ENCODE data around the gene ADA.
"Not testable (repeated sequence)": the region's sequence is repeated elsewhere in the genome, so short reads cannot be mapped to it uniquely, and the experiment has no call there.

ADA gene

DNA sequence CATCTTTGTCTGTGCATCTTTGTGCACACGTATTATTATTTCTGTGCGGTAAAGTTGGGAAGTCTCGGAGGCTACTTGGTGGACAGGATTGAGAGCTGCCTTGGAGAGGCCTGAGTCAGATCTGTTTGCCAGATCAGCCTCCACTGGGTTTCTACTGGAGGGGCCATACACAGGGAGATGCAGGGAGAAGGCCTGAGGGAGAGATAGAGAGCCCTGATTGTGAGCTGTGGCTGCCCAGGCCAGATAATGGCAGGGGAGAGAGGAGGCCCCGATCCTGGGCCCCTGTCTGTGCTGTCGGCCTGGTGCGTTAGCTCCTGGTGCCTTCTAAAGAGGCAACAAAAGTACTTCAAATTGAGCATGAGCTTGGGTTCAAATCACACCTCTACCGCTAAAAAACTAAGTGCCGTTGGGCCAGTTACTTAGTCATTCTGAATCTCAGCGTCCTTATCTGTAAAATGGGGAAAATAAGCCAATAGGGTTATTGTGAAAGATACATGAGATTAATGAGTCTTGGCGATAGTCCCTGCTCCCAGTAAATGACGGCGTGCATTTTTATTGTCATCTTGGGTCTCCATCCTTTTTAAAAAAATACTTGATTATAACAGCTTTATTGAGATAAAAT lies 27.6 kb upstream of the ADA start:
- DNase-seq (ENCODE audit: low read depth): no peak

DNA sequence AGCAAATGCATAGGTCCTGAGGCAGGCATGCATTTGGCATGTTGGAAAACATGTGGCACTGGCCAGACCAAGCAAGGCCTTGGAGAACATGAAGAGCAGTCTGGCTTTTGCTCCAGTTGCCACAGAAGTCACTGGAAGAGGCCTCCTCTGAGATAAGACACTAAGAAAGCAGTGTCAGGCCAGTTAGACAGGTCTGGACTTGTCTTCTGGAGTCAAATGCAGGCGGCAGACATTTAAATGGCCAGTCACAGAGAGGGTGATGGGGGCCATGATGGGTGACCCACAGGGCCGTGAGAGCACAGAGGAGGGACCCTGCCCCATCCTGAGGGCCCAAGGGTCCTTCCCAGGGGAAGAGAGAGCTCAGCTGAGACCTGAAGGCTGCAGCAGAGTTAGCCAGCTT lies 26.7 kb upstream of the ADA start:
- DNase-seq (ENCODE audit: low read depth): no peak

DNA sequence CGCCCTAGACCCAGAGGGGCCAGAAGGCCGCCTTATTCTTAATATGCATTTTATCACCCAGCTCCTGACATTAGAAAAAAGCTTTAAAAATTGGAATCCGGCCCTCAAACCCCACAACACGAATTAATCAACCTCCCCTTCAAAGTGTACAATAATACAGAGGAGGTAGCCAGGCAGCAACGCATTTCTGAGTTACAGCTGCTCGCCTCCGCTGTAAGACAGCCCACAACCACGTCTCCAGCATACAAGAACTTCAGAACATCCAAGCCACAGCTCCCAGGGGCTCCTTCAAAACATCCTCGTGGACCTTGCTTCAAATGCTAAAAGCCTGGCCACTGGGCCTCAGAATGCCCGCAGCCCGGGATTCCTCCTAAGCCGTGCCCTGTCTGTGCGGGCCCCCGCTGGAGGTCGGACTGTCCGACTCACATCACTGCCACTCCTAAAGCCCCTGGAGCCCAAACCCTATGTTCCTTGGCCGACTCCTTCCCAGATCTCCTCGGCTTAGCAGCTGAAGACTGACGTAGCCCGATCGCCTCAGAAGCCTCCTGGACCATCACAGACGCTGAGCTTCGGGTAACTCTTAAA lies 20.9 kb upstream of the ADA start:
- not testable (repeated sequence) for DNase-seq (ENCODE audit: low read depth)

DNA sequence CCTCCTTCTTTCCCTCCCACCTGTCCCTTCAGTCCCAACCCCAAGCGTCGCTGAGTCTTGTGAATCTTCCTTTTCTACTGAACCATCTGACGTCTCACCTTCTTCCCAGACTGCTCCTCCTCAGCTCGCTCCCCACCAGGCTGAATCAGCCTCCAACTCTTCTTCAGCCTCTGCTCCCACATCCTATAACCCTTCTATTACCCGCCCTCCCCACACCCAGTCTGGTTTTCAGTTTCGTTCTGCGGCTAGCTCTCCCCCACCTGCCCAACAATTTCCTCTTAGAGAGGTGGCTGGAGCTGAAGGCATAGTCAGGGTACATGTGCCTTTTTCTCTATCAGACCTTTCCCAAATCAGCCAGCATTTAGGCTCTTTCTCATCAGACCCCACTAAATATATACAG lies 20.0 kb upstream of the ADA start:
- not testable (repeated sequence) for DNase-seq (ENCODE audit: low read depth)

DNA sequence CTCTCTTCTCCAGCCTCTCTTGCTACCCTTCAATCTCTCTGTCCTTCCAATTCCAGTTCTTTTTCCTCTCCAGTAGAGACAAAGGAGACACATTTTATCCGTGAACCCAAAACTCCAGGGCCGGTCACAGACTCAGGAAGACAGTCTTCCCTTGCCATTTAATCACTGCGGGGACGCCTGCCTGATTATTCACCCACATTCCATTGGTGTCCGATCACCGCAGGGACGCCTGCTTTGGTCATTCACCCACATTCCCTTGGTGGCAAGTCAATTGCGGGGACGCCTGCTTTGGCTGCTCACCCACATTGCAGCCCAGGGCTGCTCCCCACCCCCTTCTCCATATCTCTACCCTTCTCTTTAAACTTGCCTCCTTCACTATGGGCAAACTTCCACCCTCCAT lies 19.4 kb upstream of the ADA start:
- DNase-seq (ENCODE audit: low read depth): not testable (repeated sequence)

DNA sequence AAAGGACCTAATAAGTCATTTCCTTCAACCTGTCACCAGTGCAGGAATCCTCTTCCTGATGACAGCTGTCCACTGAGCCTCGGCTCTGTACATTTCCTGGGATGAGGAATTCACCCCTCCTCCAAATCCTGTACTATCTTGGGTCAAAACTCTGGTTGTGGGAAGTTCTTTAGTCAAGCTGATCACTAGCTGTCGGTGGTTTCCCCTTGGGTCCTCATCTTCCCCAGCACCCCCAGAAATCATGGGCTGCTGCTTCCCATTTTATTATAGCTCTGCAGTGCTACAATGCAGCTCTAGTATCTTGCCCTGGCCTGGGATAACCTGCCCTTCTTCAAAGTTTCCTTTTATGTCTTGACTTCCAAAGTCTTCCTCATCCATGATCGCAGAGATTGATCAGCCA lies 14.6 kb upstream of the ADA start:
- no peak for DNase-seq (ENCODE audit: low read depth)

DNA sequence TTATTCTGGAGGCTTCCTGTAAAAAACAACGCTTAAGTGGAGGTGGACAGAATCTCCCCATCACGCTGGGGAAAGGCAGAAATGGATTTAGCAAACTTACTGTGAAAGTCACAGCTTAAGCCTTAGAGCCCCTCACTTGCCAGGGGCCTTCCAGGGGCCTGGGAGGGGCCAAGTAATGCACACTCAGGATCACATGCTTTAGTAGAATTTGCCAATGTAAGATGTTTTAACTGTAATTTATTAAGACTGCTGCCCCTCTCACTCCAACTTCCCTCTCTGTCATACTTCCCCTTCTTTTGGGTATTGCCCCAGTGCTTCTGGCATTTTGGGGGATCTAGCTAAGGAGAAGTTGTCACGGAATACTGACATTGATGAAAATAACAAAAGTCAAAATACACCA lies 12.6 kb upstream of the ADA start:
- no peak for DNase-seq (ENCODE audit: low read depth)

DNA sequence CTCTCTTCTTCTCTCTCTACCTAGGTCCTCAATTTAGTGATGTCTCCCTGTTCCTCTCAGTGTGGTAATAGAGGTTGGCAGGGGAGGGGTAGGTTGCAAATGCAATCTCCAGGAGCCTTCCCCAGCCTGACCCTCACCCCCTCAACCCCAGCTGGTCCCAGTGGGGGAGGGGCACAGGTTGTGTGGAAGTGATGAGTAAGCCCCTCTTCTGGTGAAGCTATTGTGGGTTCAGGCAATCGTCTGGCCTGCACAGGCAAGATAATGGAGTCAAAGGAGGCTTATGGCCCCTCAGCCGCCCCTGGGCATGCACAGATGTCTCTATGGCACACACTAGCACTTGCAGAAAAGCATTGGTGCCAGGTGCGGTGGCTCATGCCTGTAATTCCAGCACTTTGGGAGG lies 10.8 kb upstream of the ADA start:
- no peak for DNase-seq (ENCODE audit: low read depth)

DNA sequence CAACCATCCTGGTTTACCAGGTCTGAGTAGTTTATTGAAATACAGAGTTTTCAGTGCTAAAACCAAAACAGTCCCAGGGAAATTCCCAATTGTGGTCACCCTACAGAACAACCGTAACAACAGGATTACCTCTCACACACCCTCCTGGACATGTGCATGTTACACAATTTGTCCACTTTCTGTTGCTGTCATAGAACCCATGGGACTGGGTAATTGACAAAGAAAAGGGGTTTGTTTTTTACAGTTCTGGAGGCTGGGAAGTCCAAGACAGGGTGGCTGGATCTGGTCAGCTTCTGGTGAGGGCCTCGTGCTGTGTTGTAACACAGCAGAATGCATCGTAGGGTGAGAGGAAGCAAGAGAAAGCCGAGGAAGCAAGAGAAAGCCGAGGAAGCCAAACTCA lies 9.1 kb upstream of the ADA start:
- DNase-seq (ENCODE audit: low read depth): no peak

DNA sequence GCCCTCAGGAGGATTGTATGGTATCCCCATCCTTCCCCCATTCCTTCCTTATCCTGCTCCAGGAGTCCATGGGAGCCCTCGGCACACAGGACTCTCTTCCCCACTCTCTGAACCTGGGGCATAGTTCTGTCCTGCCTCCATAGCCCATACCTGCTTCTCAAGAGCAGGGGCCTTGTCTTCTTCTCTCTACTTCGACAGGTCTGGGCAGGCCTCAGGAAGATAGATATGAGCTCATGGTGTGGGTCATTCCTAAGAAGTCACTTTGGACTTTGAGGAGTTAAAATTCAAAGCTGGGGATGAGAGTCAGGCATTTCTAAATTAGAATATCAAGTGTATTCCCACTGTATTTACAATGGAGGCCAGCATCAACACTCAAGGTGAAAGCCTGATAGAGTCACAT lies 8.4 kb upstream of the ADA start:
- DNase-seq (ENCODE audit: low read depth): no peak

DNA sequence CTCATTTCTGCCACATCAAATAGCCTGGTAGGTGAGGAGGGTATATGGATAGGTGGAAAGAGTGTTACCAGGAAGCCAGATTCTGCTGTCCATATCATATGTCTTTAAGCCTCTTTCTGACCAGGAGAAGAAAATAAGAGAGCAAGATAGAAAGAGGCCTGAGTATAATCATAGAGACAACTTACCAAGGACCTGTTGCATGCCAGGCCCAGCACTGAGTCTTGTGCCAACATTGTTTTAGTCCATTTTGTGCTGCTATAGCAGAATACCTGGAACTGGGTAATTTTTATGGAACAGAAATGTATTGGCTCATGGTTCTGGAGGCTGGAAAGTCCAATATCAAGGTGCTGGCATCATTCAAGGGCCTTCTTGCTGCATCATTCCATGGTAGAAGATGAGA lies 7.3 kb upstream of the ADA start:
- DNase-seq (ENCODE audit: low read depth): no peak

DNA sequence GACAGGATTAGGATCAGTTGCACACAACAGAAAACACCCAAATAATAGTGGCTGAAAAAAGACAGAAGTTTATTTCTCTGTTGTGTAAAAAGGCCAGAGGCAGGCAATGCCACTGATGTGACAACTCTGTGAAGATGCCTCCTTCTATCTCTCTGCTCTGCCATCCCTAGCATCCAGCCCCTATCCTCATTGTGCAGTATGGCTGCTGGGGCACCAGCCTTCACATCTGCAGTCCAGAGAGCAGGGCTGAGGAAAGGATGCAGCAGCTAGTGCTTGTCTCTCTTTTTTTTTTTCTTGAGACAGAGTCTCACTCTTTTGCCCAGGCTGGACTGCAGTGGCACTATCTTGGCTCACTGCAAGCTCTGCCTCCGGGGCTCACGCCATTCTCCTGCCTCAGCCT lies 6.4 kb upstream of the ADA start:
- no peak for DNase-seq (ENCODE audit: low read depth)

DNA sequence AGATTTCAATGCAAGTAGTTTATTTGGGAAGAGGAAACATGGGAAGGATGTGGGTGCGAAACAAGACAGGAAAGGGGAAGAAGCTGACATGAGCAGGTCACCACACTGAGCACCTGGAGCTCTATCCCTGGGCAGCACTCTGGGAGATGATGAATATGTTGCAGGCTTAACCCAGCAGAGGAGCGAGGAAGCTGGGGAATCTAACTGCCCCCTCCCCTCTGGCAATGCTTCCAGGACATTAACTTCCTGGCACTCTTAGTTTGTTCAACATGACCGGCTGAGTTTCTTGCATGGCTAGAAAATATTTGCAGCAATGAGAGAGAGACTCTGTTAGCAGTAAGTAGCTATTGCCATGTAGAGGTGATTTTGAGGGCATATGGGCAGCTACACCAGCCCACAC lies 4.9 kb upstream of the ADA start:
- DNase-seq (ENCODE audit: low read depth): no peak

DNA sequence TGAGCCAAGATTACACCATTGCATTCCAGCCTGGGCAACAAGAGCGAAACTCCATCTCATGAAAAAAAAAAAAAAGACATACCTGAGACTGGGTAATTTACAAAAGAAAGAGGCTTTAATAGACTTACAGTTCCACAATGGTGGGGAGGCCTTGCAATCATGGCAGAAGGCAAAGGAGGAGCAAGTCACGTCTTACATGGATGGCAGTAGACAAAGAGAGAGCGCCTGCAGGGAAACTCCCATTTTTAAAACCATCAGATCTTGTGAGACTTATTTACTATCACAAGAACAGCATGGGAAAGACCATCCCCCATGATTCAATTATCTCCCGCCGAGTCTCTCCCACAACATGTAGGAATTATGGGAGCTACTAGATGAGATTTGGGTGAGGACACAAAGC lies 2.7 kb upstream of the ADA start:
- not testable (repeated sequence) for DNase-seq (ENCODE audit: low read depth)

DNA sequence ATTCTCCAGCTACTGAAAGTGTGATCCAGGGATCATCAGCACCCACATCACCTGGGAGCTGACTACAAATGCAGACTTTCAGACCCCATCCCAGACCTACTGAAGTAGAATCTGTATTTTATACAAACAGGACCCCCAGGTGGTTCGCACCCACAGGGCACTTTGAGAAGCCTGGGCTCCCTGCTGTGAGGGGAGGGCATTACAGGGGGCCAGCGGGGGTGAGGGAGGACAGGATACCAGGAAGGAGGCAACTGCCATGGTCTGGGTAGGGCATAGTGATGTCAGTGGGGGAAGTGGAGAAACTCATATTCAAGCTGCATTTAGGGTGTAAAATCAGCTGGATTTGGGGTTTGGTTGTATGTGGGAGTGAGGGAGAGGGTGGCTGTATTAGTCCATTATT lies 2.0 kb upstream of the ADA start:
- DNase-seq (ENCODE audit: low read depth): no peak

DNA sequence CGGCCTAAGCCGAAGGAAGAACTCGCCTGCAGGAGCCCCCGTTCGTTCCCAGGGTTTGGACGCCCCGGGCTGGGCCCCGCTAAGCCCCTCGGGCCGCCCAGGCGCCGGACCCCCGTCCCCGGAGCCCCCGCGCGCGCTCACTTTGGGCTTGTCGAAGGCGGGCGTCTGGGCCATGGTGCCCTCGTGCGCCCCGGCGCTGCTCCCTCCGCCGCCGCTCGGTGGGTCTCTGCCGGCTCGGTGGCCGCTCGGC lies 140 bp downstream of the ADA start:
- DNase-seq (ENCODE audit: low read depth): no peak

DNA sequence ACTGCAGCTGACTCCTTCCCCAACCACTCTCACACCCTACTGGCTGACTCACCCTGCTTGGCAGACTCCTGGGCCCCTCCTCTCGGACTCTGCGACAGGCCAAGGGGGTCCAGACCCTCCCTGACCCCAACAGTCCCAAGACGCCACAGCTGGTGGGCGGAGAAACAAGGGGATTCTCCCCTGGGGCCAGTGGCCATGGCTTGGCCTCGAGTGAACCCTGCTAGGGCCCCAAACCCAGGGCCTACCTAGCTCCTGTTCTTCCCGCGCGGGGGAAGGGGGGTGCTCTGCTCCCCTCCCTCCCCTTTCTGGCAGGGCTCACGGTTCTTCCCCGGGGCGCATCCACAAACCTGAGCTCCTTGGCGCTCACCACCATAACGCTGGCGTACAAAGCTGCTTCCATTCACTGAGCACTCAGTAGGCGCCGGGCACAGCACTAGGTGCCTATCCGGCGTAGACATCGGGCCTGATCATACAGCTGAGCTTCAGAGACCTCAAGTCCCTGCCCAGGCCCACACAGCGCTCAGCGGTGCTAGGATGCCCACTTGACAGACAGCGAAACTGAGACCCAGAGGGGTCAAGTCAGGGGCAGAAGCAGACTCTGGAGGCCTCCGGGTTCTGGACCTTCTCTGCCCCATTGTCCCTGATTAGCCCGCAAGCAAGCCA lies 597 bp downstream of the ADA start:
- no peak for DNase-seq (ENCODE audit: low read depth)

DNA sequence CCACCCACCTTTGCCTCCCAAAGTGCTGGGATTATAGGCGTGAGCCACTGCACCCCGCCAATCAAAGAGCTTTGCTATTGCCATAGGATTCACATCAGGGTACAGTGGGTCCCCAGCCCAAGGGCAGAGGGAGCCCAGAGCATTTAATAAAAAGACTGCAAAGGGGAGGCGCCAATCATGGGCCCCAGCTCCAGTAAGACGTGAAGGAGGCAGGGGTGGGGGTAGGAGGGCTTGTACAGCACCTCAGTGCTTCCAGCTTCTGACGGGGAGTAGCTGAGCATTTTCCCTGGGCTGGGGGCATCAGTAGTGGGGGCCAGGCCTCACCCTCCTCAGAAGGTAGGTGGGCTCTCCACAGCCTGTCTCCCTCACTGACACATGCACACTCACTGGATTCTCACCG lies 1.5 kb downstream of the ADA start:
- no peak for DNase-seq (ENCODE audit: low read depth)

DNA sequence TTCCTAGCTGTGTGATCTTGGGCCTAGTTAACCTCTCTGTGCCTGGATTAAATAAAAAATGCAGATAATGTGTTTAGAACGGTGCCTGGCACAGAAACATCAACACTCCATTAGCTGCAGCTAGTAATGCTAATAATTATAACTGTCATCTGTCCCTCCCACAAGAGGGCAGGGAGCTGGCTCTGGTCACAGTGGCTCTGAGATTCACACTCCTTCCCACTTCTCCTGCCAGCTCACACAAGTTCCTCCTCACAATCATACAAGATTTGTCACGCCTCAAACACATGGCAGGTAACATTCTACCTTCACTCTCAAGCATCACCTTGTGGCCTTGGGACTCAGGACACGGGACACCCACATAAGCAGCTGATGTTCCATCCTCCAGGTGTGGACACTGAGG lies 2.4 kb downstream of the ADA start:
- no peak for DNase-seq (ENCODE audit: low read depth)

DNA sequence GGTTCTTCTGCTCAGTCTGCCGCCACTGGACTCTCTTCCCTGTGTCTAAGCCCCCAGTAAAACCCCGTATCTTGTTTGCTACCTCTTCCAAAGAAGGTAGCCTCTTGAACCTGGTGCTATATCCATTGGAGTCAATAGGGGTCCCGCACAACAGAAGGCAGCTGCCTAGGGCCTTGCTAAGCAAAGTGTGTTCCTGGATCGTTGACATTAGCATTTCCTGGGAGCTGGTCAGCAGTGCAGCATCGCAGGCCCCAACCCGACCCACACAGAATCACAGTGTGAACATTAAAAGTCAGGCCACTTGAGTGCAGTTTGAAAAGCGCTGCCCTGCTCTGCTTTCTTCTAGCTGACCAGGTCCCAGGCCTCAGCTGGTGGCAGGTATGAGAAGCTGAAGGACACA lies 2.9 kb downstream of the ADA start:
- no peak for DNase-seq (ENCODE audit: low read depth)

DNA sequence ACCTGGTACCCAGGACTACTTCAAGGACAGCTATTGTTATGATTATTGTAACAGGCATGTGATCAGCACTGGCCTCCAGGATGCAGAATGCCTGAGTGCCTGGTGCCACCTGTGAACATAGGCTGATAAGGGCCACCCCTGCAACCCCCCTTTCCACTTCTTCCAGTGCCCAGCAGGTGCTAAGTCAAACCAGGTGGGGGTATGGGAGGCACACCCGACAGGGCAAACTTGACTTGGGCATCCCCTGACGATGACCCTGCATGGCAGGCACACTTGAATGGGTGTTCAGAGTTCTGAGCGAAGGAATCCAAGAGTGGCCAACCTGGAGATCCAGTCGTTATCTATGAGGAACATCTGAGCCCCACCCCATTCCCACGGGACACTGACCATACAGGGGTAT lies 3.4 kb downstream of the ADA start:
- no peak for DNase-seq (ENCODE audit: low read depth)

DNA sequence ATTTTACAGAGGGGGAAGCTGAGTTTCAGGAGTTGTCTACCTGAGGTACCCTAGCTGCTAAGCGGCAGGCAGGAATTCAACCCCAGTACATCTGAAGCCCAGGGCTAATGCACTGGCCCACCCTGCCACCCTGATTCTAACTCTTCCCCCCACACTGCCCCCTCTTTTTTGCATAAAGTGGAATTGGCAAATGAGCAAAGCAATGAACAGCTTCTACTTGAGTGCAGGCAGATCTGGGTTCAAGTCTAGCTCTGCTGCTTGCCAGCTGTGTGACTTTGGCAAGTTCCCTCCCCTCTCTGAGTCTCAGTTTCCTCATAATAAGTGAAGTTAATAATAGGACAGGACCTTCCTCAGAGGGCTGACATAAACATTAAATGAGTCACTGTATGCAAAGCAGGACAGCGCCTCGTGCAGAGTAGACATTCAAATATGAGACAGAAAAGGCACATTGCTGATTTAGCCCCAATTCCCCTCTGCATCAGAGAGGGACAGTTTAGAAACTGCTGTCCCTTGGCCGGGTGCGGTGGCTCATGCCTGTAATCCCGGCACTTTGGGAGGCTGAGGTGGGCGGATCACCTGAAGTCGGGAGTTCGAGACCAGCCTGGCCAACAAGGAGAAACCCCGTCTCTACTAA lies 4.7 kb downstream of the ADA start:
- no peak for DNase-seq (ENCODE audit: low read depth)

DNA sequence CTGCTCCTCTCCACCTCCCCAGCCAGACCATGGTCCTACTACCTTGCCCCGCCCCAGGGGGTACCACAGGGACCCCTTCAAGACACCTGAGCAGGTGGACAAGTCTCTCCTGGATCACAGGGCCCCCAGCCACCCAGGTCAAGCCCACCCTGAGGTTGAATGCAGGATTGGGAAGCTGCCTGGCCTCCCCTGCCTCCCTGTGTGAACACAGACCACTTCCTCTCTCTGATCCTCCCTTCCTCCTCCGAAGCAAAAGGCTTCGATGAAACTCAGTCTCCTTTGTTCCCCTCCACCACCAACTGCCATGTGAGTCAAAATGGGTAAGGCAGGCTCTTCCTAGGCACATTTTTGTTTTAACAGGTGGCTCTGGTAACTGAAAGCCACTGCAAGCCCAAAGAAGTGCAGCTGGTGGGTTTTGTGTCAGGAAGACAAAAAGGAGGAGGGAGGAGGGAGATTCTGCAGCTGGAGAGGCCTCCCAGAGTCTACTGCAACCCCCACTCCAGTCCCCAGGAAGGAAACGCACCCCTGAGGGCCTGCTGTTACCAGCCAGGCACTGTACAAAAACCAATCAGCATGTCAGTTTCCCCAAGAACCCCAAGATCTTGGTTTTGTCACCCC lies 5.4 kb downstream of the ADA start:
- no peak for DNase-seq (ENCODE audit: low read depth)
